K562 (cell line): ENCODE measurements around the gene NDUFAF3. TPM values are rescaled to one million over a fixed set of nuclear protein-coding genes. Genes with fewer than 3 reads are reported as not detected.

ENCODE experiments used
- ATAC-seq: fragments of 200-7000 bp; cut with Tn5 transposase; 3 replicates; pipeline ENCODE4 v1.9.1; 2020; ENCODE audit warnings: moderate library complexity
- BruUV-seq: library from RNA; stranded (reverse); fragments of 400-500 nt; replicated peaks from 2 replicates; lab custom pipeline; 2021; lab: Mats Ljungman, UMichigan
- CTCF ChIA-PET: fragments of 300-600 bp; formaldehyde crosslinking; extraction: SDS; loops from one replicate; lab custom pipeline; 2021; ENCODE audit warnings: low intra/inter-chr PET ratio; lab: Yijun Ruan, JAX
- POLR2A ChIA-PET: fragments of 300-600, 350-650 bp; sonication (Branson Sonifier 250); formaldehyde crosslinking; extraction: SDS; loops from one replicate; lab custom pipeline; 2021; ENCODE audit warnings: antibody characterized with exemption, inconsistent platforms; lab: Yijun Ruan, JAX
- DNase-seq, 4 experiments: peaks; one replicate each; pipeline versions ENCODE4 v3.0.0 to v3.0.0-alpha.2; 2011 to 2018; ENCODE audit warnings: low spot score in 3 of 4, mixed read lengths in 3 of 4; ENCODE audit errors: extremely low read depth in 1 of 4
- FAIRE-seq: peaks from 2 replicates; lab custom pipeline; 2011; peaks lifted over from hg19 to GRCh38; lab: Jason Lieb, UNC
- H2AFZ ChIP-seq: 2 replicates; pipeline ENCODE4 v1.6.0; 2011; ENCODE audit warnings: low read depth, low read length, control low read depth, inconsistent platforms
- H3K27ac ChIP-seq: fragments of 200-600 bp; 3 replicates; pipeline ENCODE4 v1.8.0; 2011; ENCODE audit warnings: low read depth, mild to moderate bottlenecking, control low read depth, inconsistent platforms, low read length, moderate library complexity, mixed read lengths; ENCODE audit errors: extremely low read depth
- H3K27me3 ChIP-seq, 2 experiments: fragments of 300-600 bp in 1 of 2; 2 replicates in 1 of 2; 3 replicates in 1 of 2; pipeline versions ENCODE4 v1.6.0 to v1.8.0; 2011; ENCODE audit warnings: inconsistent platforms in 2 of 2, low read length in 2 of 2, mild to moderate bottlenecking in 1 of 2, mixed read lengths in 1 of 2, moderate library complexity in 1 of 2; ENCODE audit not compliant: control insufficient read depth in 2 of 2, insufficient read depth in 2 of 2
- H3K36me3 ChIP-seq: fragments of 300-600 bp; 3 replicates; pipeline ENCODE4 v1.8.0; 2011; ENCODE audit warnings: mild to moderate bottlenecking, low read length, inconsistent platforms; ENCODE audit not compliant: control insufficient read depth, insufficient read depth
- H3K4me1 ChIP-seq, 2 experiments: fragments of 200-600 bp in 1 of 2; replicated peaks in 1 of 2; 2 replicates in 1 of 2; 3 replicates in 1 of 2; pipeline versions ENCODE4 v1.5.1 to v1.8.0; 2011; ENCODE audit warnings: inconsistent platforms in 2 of 2, low read length in 2 of 2, mild to moderate bottlenecking in 1 of 2, mixed read lengths in 1 of 2, moderate library complexity in 1 of 2; ENCODE audit not compliant: control insufficient read depth in 2 of 2, insufficient read depth in 2 of 2
- H3K4me2 ChIP-seq: 2 replicates; pipeline ENCODE4 v1.6.1; 2011; ENCODE audit warnings: low read length, control low read depth, inconsistent platforms, mixed read lengths; ENCODE audit not compliant: insufficient read depth
- H3K4me3 ChIP-seq: fragments of 200-600 bp; sonication (generic), shearing (Covaris generic); 2 replicates; pipeline ENCODE4 v1.5.1; 2016; ENCODE audit warnings: control low read depth, inconsistent platforms
- H3K79me2 ChIP-seq: fragments of 200-600 bp; 3 replicates; pipeline ENCODE4 v1.8.0; 2011; ENCODE audit warnings: low read length, inconsistent platforms; ENCODE audit not compliant: control insufficient read depth, insufficient read depth
- H3K9ac ChIP-seq, 2 experiments: 2 replicates each; pipeline versions ENCODE4 v1.6.0 to v1.6.1; 2011; ENCODE audit warnings: low read depth in 2 of 2, low read length in 2 of 2, control low read depth in 1 of 2, inconsistent platforms in 1 of 2, mild to moderate bottlenecking in 1 of 2, mixed read lengths in 1 of 2; ENCODE audit not compliant: insufficient read depth in 1 of 2
- H3K9me1 ChIP-seq: one replicate; pipeline ENCODE4 v1.6.0; 2011; ENCODE audit warnings: inconsistent platforms, mild to moderate bottlenecking, low read length, moderate library complexity; ENCODE audit not compliant: control insufficient read depth, insufficient read depth
- H3K9me3 ChIP-seq: replicated peaks from 2 replicates; pipeline ENCODE4 v1.5.1; 2011; ENCODE audit warnings: low read depth, low read length, inconsistent platforms; ENCODE audit not compliant: control insufficient read depth, insufficient read depth
- H4K20me1 ChIP-seq: replicated peaks from 2 replicates; pipeline ENCODE4 v1.6.1; 2011; ENCODE audit warnings: low read length, inconsistent platforms, mixed read lengths; ENCODE audit not compliant: control insufficient read depth, insufficient read depth
- NFIC ChIP-seq: fragments of 450-650 bp; IDR thresholded peaks from 2 replicates; pipeline ENCODE4 v1.6.1; 2017; ENCODE audit warnings: mild to moderate bottlenecking, inconsistent platforms
- SUPT5H ChIP-seq: fragments of 450-650 bp; IDR thresholded peaks from 2 replicates; pipeline ENCODE4 v1.6.1; 2016
- TAF7 ChIP-seq: fragments of 450-650 bp; IDR thresholded peaks from 2 replicates; pipeline ENCODE4 v1.6.1; 2016; ENCODE audit warnings: missing genetic modification characterization, missing compliant biosample characterization
- WGBS: fragments of 100-300 bp; shearing (Covaris generic); methylation state at CpG from one replicate; pipeline ENCODE4 v1.1.6; 2016; ENCODE audit warnings: low coverage, mixed read lengths; ENCODE audit not compliant: insufficient coverage; ENCODE audit errors: missing lambda C conversion rate; 5-methylcytosine and 5-hydroxymethylcytosine counted together
- in situ Hi-C: fragments of 300-500 bp; cut with MboI; formaldehyde crosslinking; loops from 4 replicates; pipeline ENCODE4 v1.15.0; 2018; ENCODE audit warnings: inconsistent platforms, mixed read lengths
- intact Hi-C: fragments of 100-400 bp; cut with micrococcal nuclease; formaldehyde crosslinking; loops from 2 replicates; pipeline ENCODE4 v1.14.2; 2022
- polyA plus RNA-seq, 8 experiments: library from polyadenylated mRNA; depleted of rRNA in 4 of 8; stranded (reverse) in 5 of 8; unstranded in 3 of 8; fragments of >200 nt; fragmentation: Nextera tagmentation in 2 of 8; fragmentation: Illumina TruSeq in 1 of 8; extraction: Ambion mirVana in 2 of 8; extraction: Trizol in 1 of 8; gene quantifications; 2 replicates each; pipeline versions ENCODE4 v1.2.1 to v1.2.3, GENCODE V29; 2011 to 2014; ENCODE audit warnings: inconsistent platforms in 1 of 8, missing spikeins in 1 of 8
- total RNA-seq, 7 experiments: library from RNA; depleted of rRNA in 6 of 7; stranded (reverse); fragments of >200 nt in 6 of 7; fragmentation: Illumina TruSeq in 2 of 7; extraction: Trizol in 2 of 7; gene quantifications; 2 replicates each; pipeline versions ENCODE4 v1.2.1 to v1.2.3, GENCODE V29; 2011 to 2021; ENCODE audit warnings: low replicate concordance in 1 of 7
- TF ChIP-seq, protein P1 (sequence below), 3 experiments: fragments of 200-800 bp in 1 of 3; sonication (Bioruptor generic) in 1 of 3; sonication (generic) in 1 of 3; formaldehyde crosslinking in 1 of 3; IDR thresholded peaks; 2 replicates each; pipeline versions ENCODE4 v1.6.1 to v1.8.0; 2016 to 2022; ENCODE audit warnings: mild to moderate bottlenecking in 2 of 3, missing compliant biosample characterization in 2 of 3, missing genetic modification characterization in 2 of 3, missing genetic modification reagents in 1 of 3

Gene NDUFAF3
- total and polyA plus RNA-seq, 9 of the 15 experiments (the other 6 are each of a cell fraction or from before 2014, with no cell fraction given) = 17.0 to 127 (median 36.3) TPM

- Histone ChIP-seq H3K27ac (peak overlapping the region; percentile 99; the same call in 2 of the 3 replicates), H2AFZ (peak overlapping the region; percentile 99; the same call in 1 of the 2 replicates), H3K4me1 (peaks cover 19 to 43% of the 10 kb centered on the region in 2 experiments; a peak in 4 of 5 replicates), H3K9me1 (no peaks in the 10 kb centered on the region), H3K9ac (peak overlapping the region; percentile 97 to 99), H3K9me3 (no peaks in the 10 kb centered on the region), H3K27me3 (no peaks in the 10 kb centered on the region), H3K79me2 (peaks cover 33% of the 10 kb centered on the region), H3K36me3 (peaks cover 7% of the 10 kb centered on the region; the same call in 2 of the 3 replicates)
- intact Hi-C loops = loop anchor here (2.0 to 5.0 kb wide), 2 partner anchors 17 to 89 kb away; partner anchors contain the start of gene ARIH2
- ChIA-PET POLR2A (no interaction called here), CTCF (no interaction called here)
- no peak for ATAC-seq
- TF ChIP-seq TAF7 (tag) = no peak
- TF ChIP-seq SUPT5H = no peak
- TF ChIP-seq, protein P1, sequence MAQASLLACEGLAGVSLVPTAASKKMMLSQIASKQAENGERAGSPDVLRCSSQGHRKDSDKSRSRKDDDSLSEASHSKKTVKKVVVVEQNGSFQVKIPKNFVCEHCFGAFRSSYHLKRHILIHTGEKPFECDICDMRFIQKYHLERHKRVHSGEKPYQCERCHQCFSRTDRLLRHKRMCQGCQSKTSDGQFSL (CRISPR knock-in tag; IDR thresholded peaks at IDR 0.05) = 0 out of 2 replicates have a peak, but pooled peaks have one; percentile 36
- TF ChIP-seq, protein P1 (tag; IDR thresholded peaks at IDR 0.05) = no peak
- TF ChIP-seq NFIC = peak; percentile 64
- TF ChIP-seq, all 486 proteins: peak for 2
- Histone ChIP-seq H3K4me3 (peak overlapping the region; percentile 80; the same call in 1 of the 2 replicates), H3K4me2 (peak overlapping the region; percentile 94), H4K20me1 (peaks cover 8% of the 10 kb centered on the region)
- in situ Hi-C loops = no loop called here
- no TSS peak for BruUV-seq
- FAIRE-seq (no peak), DNase-seq (no peak)
- WGBS = 61% methylated on average over 3 of the region's 5 CpGs
Observed at GRCh38 chr3:49005998-49006397, 15.9 kb upstream of the NDUFAF3 start.
